Measurements from ENCODE around the gene CLDN5.
A peak's percentile ranks its signal among the peaks of the same experiment; 100 is the strongest.

The CLDN5 gene

DNA sequence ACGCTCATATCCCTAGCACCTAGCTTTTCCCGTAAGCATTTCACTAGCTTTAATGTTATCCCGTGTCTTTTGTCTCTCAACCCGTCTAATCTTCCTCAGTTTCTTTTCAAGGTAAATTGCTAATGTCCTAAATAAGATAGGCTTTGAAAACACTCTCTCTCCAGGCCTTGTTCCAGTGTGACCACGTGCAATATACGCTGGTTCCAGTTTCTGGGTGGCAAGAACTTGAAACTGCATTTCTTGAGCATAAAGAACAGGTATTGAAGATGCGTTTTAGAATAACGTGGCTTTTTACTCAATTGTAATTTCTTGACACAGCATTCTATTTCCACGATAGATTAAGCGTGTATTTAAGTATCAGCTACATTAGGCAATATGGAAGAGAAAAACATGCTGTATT, 43.4 kb downstream of the CLDN5 start:
- no peak for DNase-seq (ENCODE audit: low read depth)

DNA sequence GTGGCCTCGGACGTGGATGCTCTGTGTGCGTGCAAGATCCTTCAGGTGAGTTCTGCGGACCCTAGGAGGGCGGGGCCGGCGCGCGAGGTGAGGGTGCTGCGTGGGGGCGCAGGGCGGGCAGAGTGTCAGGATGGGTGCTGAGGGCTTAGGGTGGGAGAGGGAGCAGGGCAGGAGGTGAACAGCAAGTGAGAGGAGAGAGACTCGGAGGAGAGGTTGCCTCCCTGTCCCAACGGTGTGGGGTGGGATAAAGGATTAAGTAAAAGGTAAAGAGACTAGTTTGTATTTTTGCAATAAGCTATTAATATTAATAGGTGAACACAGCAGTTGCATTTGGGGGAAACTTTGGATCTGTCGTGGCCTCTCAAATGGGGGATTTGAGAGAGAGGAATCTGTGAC, 44.0 kb downstream of the CLDN5 start:
- DNase-seq (ENCODE audit: low read depth), result no peak

- peak; percentile 91 for DNase-seq (ENCODE audit: low read depth)
Observed at GRCh38 chr22:19479355-19480172, 44.6 kb downstream of the CLDN5 start, which contains the start of gene CDC45. Gene CDC45 (plus strand): TSS chr22:19479920. CDS start chr22:19479969, 49 bp downstream.

GRCh38 chr22:19478901-19479354, 45.3 kb downstream of the CLDN5 start, which contains the start of gene UFD1:
Gene UFD1 (minus strand): TSS chr22:19479193. CDS start chr22:19479085, 108 bp downstream.
- peak; percentile 64 for DNase-seq (ENCODE audit: low read depth)

GRCh38 chr22:19478045-19478900, 45.9 kb downstream of the CLDN5 start:
- DNase-seq (ENCODE audit: low read depth), result peak; percentile 7

DNA sequence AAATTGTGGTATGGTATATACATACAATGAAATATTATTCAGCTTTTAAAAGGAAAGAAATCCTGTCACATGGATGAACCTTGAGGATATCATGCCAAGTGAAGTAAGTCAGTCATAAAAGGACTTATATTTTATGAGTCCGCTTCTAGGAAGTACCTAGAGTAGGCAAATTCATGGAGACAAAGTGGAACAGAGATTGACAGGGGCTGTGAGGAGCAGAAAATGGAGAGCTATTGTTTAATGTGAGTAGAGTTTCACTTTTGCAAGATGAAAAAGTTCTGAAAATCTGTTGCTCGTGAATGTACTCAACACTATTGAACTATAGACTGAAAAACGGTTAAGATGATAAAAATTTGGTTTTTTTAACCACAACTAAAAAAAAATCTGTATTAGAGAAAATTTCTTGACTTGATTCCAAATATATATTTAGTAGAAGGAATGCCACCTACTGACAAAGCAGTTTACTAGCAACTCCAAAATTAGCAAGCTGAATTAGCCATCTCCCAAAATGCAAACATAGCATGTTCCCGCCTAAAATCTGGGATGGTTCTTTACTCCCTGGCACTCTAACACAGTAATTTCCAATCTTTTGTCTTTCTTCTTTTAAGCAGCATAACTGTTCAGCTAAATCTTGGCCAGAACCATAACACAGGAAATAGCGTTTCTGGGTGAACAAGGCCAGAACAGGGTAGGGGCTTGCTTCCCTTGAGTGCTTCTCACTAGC, 46.7 kb downstream of the CLDN5 start:
- no peak for DNase-seq (ENCODE audit: low read depth)

GRCh38 chr22:19476023-19476422, 48.2 kb downstream of the CLDN5 start:
- no peak for DNase-seq (ENCODE audit: low read depth)

- no peak for DNase-seq (ENCODE audit: low read depth)
Observed at GRCh38 chr22:19473578-19473977, 50.6 kb downstream of the CLDN5 start.
